Tibial nerve (tissue), 4 donors: ENCODE data around the gene TCEA2. TPM values are rescaled to one million over a fixed set of nuclear protein-coding genes. Genes with fewer than 3 reads are reported as not detected.
"Not testable (repeated sequence)": the region's sequence is repeated elsewhere in the genome, so short reads cannot be mapped to it uniquely, and the experiment has no call there.

ENCODE experiments used
- DNase-seq, 2 donors: peaks; one replicate each; pipeline ENCODE4 v3.0.0-alpha.2; 2019; ENCODE audit warnings: low spot score in 2 of 2
- H3K27ac ChIP-seq, 4 donors: fragments of 200-600 bp; sonication (generic) in 3 of 4; one replicate each; pipeline ENCODE4 v1.5.1; 2017 to 2019; ENCODE audit warnings: mild to moderate bottlenecking in 1 of 4
- H3K27me3 ChIP-seq, 2 donors: fragments of 200-600 bp; sonication (generic) in 1 of 2; one replicate each; pipeline versions ENCODE4 v1.5.1 to v1.6.0; 2017 to 2019
- H3K36me3 ChIP-seq, 3 donors: fragments of 200-600 bp; sonication (generic); one replicate each; pipeline ENCODE4 v1.5.1; 2018 to 2019
- H3K4me1 ChIP-seq, 4 donors: fragments of 200-600 bp; sonication (generic) in 3 of 4; one replicate each; pipeline ENCODE4 v1.5.1; 2017 to 2019
- H3K4me3 ChIP-seq, 4 donors: fragments of 200-600 bp; sonication (generic) in 3 of 4; one replicate each; pipeline ENCODE4 v1.5.1; 2017 to 2019; ENCODE audit warnings: mild to moderate bottlenecking in 1 of 4, moderate library complexity in 1 of 4
- H3K9me3 ChIP-seq, 4 donors: fragments of 200-600 bp; sonication (generic) in 3 of 4; one replicate each; pipeline ENCODE4 v1.5.1; 2017 to 2019
- CTCF ChIP-seq, 5 experiments: fragments of 200-600 bp in 3 of 5; fragments of 450-650 bp in 2 of 5; sonication (generic) in 3 of 5; IDR thresholded peaks; one replicate each; pipeline ENCODE4 v1.5.1; 2016 to 2019; ENCODE audit warnings: antibody characterized with exemption in 5 of 5, mild to moderate bottlenecking in 3 of 5, moderate library complexity in 2 of 5
- EP300 ChIP-seq, 2 donors: sonication (generic); formaldehyde crosslinking; IDR thresholded peaks; one replicate each; pipeline ENCODE4 v1.6.1; 2017; ENCODE audit warnings: antibody characterized with exemption in 2 of 2, mild to moderate bottlenecking in 1 of 2
- POLR2A ChIP-seq, 2 donors: fragments of 450-650 bp; IDR thresholded peaks; one replicate each; pipeline ENCODE4 v1.6.1; 2017; ENCODE audit warnings: antibody characterized with exemption in 2 of 2, mild to moderate bottlenecking in 2 of 2, moderate library complexity in 2 of 2
- WGBS, 2 donors: methylation state at CpG; one replicate each; pipeline ENCODE4 v1.1.5; 2018; 5-methylcytosine and 5-hydroxymethylcytosine counted together
- total RNA-seq, 4 donors: library from RNA; depleted of rRNA; stranded (reverse); fragments of >200 nt; gene quantifications; one replicate each; pipeline ENCODE4 v1.1.0, GENCODE V29; 2016

Gene TCEA2
- total RNA-seq, 4 donors from 2014 or later, result 45.6 to 62.9 (median 59.2) TPM

GRCh38 chr20:64115171-64115911, 52.3 kb downstream of the TCEA2 start:
- Histone ChIP-seq H3K9me3 (no peaks in the 10 kb centered on the region), H3K36me3 (no peaks in the 10 kb centered on the region), H3K27me3 (no peaks in the 10 kb centered on the region), H3K4me3 (no peak overlapping the region), H3K27ac (no peak overlapping the region), H3K4me1 (peaks cover 0 to 5% (median 0%) of the 10 kb centered on the region in 4 donors)
- 67 to 71% methylated on average over 14 of the region's 14 CpGs for WGBS, 2 donors
- TF ChIP-seq EP300 (IDR thresholded peaks at IDR 0.05) (no peak), POLR2A (IDR thresholded peaks at IDR 0.05) (no peak), CTCF (IDR thresholded peaks at IDR 0.05) (no peak)
- no peak for DNase-seq

- H3K36me3 ChIP-seq, result no peaks in the 10 kb centered on the region
- DNase-seq, result no peak
- TF ChIP-seq EP300 (IDR thresholded peaks at IDR 0.05) (no peak), POLR2A (IDR thresholded peaks at IDR 0.05) (no peak), CTCF (IDR thresholded peaks at IDR 0.05) (no peak)
- H3K27me3 ChIP-seq, result peaks cover 0 to 3% of the 10 kb centered on the region in 2 donors
- no peaks in the 10 kb centered on the region for H3K9me3 ChIP-seq
- H3K4me1 ChIP-seq, result peaks cover 0 to 9% (median 0%) of the 10 kb centered on the region in 4 donors
- 79 to 80% methylated on average over 14 to 21 of the region's 21 CpGs for WGBS, 2 donors
- no peak overlapping the region for H3K4me3 ChIP-seq
- no peak overlapping the region for H3K27ac ChIP-seq
These were observed 53.0 kb downstream of the TCEA2 start for GRCh38 chr20:64116016-64116415.

DNA sequence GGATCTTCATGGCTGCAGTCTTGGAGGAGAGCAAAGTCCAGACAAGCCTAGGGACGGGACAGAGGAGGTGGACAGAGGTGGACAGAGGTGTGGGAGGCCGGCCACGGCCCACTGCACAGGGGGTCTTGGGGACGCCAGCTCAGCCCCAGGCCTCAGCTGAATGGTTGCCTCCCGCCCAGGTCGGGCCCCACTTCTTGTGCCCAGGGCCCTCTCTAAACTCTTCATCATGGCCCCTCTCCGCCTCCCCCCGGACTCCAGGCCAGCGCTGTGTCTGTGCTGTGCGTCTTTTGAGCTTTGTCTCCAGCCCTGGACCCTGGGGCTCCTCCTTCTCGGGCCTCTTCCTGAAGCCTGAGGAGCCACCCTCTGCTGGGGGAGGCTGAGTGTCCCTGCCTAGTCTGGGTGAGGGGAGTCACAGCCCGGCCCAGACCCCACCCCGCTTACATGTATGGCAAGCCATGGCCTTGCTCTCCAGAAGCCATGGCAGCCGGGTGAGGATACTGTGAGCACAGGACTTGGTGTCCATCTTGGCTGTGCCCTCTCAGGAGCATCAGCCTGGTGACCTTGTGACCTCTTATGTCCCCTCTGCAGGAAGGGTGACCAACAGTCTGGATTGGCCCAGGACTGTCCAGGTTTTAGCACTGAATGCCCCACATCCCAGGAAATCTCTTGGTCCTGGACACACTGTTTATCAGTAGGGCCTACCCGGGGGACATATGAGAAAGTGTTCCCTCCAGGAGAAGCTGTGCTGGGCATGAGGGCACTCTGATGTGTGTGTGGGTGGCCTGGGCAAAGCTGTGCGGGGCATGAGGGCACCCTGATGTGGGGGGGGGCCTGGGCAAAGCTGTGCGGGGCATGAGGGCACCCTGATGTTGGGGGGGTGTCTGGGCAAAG, 53.8 kb downstream of the TCEA2 start:
- H3K36me3 ChIP-seq, result no peaks in the 10 kb centered on the region
- H3K4me1 ChIP-seq, result peaks cover 0 to 9% (median 0%) of the 10 kb centered on the region in 4 donors
- WGBS, 2 donors, result 71 to 78% methylated on average over 14 to 16 of the region's 17 CpGs
- no peaks in the 10 kb centered on the region for H3K9me3 ChIP-seq
- TF ChIP-seq CTCF (IDR thresholded peaks at IDR 0.05) (no peak), EP300 (IDR thresholded peaks at IDR 0.05) (no peak), POLR2A (IDR thresholded peaks at IDR 0.05) (no peak)
- DNase-seq, result no peak
- peaks cover 0 to 11% of the 10 kb centered on the region in 2 donors for H3K27me3 ChIP-seq
- no peak overlapping the region for H3K27ac ChIP-seq
- no peak overlapping the region for H3K4me3 ChIP-seq

GRCh38 chr20:64117432-64117777, 54.4 kb downstream of the TCEA2 start:
- not testable (repeated sequence) for DNase-seq, H3K9me3 ChIP-seq, H3K36me3 ChIP-seq, H3K4me3 ChIP-seq, H3K4me1 ChIP-seq, H3K27ac ChIP-seq
- peaks cover 0 to 15% of the 10 kb centered on the region in 2 donors for H3K27me3 ChIP-seq
- WGBS, 2 donors, result 93% methylated on average over 3 of the region's 6 CpGs; no CpG with 5 or more reads in 1 of the 2 donors

GRCh38 chr20:64119301-64119680, 56.3 kb downstream of the TCEA2 start:
- no peaks in the 10 kb centered on the region for H3K9me3 ChIP-seq
- 73 to 83% methylated on average over 7 to 8 of the region's 8 CpGs for WGBS, 2 donors
- no peak for DNase-seq
- TF ChIP-seq EP300 (IDR thresholded peaks at IDR 0.05), result no peak
- TF ChIP-seq CTCF (IDR thresholded peaks at IDR 0.05), result no peak
- TF ChIP-seq POLR2A (IDR thresholded peaks at IDR 0.05), result no peak
- peaks cover 0 to 26% of the 10 kb centered on the region in 2 donors for H3K27me3 ChIP-seq
- H3K4me1 ChIP-seq, result peaks cover 0 to 9% (median 0%) of the 10 kb centered on the region in 4 donors
- H3K27ac ChIP-seq, result no peak overlapping the region
- H3K36me3 ChIP-seq, result no peaks in the 10 kb centered on the region
- no peak overlapping the region for H3K4me3 ChIP-seq
